Lower lobe of right lung (tissue), 2 donors: ENCODE results near the gene C16orf78. TPM values are rescaled to one million over a fixed set of nuclear protein-coding genes. Genes with fewer than 3 reads are reported as not detected.

Experiments used
- ATAC-seq, 2 donors: fragments of 200-7000 bp; cut with Tn5 transposase; one replicate each; pipeline ENCODE4 v1.9.1; 2020 to 2022; ENCODE audit warnings: mild to moderate bottlenecking in 2 of 2, moderate library complexity in 2 of 2
- DNase-seq: peaks from one replicate; pipeline ENCODE4 v3.0.0-alpha.2; 2020
- H3K27ac ChIP-seq: fragments of 200-600 bp; one replicate; pipeline ENCODE4 v1.8.0; 2022
- H3K27me3 ChIP-seq: fragments of 200-600 bp; one replicate; pipeline ENCODE4 v1.8.0; 2022; ENCODE audit warnings: low read depth
- H3K36me3 ChIP-seq: fragments of 200-600 bp; one replicate; pipeline ENCODE4 v1.8.0; 2022; ENCODE audit warnings: mild to moderate bottlenecking
- H3K4me1 ChIP-seq: fragments of 200-600 bp; one replicate; pipeline ENCODE4 v1.8.0; 2022
- H3K4me3 ChIP-seq: fragments of 200-600 bp; one replicate; pipeline ENCODE4 v1.8.0; 2022; ENCODE audit warnings: mild to moderate bottlenecking
- H3K9me3 ChIP-seq: fragments of 200-600 bp; one replicate; pipeline ENCODE4 v1.8.0; 2022
- CTCF ChIP-seq: fragments of 200-600 bp; IDR thresholded peaks from one replicate; pipeline ENCODE4 v1.8.0; 2022; ENCODE audit warnings: antibody characterized with exemption, mild to moderate bottlenecking
- intact Hi-C: fragments of 100-400 bp; cut with DNase I; formaldehyde crosslinking; loops from one replicate; pipeline ENCODE4 v1.11.0; 2022
- total RNA-seq: library from RNA; stranded (reverse); fragmentation: NEBNext Ultra II Directional; extraction: Animal tissue kit (Norgen Biotek cat#: 25700); gene quantifications from one replicate; pipeline ENCODE4 v1.2.1, GENCODE V29; 2021
- donor health status: DM: no; HTN: yes; CAD: no; lungs with severe emphysema.

Gene C16orf78
- total RNA-seq, 1 donor from 2014 or later: not detected

- intact Hi-C loops: no loop called here
- no peak overlapping the region for H3K4me3 ChIP-seq
- no peaks in the 10 kb centered on the region for H3K4me1 ChIP-seq
- DNase-seq: no peak
- H3K36me3 ChIP-seq: no peaks in the 10 kb centered on the region
- ATAC-seq: peak in 1 of 2 donors; percentile 15
- H3K27me3 ChIP-seq: no peaks in the 10 kb centered on the region
- TF ChIP-seq CTCF: no peak
- no peaks in the 10 kb centered on the region for H3K9me3 ChIP-seq
- H3K27ac ChIP-seq: no peak overlapping the region
Measured at GRCh38 chr16:49377196-49377755, 3.7 kb downstream of the C16orf78 start.

GRCh38 chr16:49378238-49378637 lies 4.6 kb downstream of the C16orf78 start:
- no peaks in the 10 kb centered on the region for H3K27me3 ChIP-seq
- H3K9me3 ChIP-seq: no peaks in the 10 kb centered on the region
- H3K36me3 ChIP-seq: no peaks in the 10 kb centered on the region
- H3K27ac ChIP-seq: no peak overlapping the region
- intact Hi-C loops: no loop called here
- ATAC-seq (no peak), DNase-seq (no peak)
- TF ChIP-seq CTCF: no peak
- no peak overlapping the region for H3K4me3 ChIP-seq
- H3K4me1 ChIP-seq: no peaks in the 10 kb centered on the region

- Histone ChIP-seq H3K27me3 (no peaks in the 10 kb centered on the region), H3K36me3 (no peaks in the 10 kb centered on the region), H3K27ac (no peak overlapping the region), H3K4me3 (no peak overlapping the region), H3K4me1 (no peaks in the 10 kb centered on the region), H3K9me3 (peaks cover under 1% of the 10 kb centered on the region)
- no peak for DNase-seq
- ATAC-seq: no peak
- intact Hi-C loops: no loop called here
- no peak for TF ChIP-seq CTCF
Measured at GRCh38 chr16:49378816-49379215, 5.2 kb downstream of the C16orf78 start.

- H3K27me3 ChIP-seq: no peaks in the 10 kb centered on the region
- H3K9me3 ChIP-seq: peaks cover 5% of the 10 kb centered on the region
- TF ChIP-seq CTCF: no peak
- intact Hi-C loops: no loop called here
- DNase-seq (no peak), ATAC-seq (no peak)
- H3K27ac ChIP-seq: no peak overlapping the region
- H3K36me3 ChIP-seq: no peaks in the 10 kb centered on the region
- no peak overlapping the region for H3K4me3 ChIP-seq
- no peaks in the 10 kb centered on the region for H3K4me1 ChIP-seq
Measured at GRCh38 chr16:49382916-49383315, 9.3 kb downstream of the C16orf78 start.

GRCh38 chr16:49395021-49395420 lies 21.4 kb downstream of the C16orf78 start:
- H3K4me1 ChIP-seq: no peaks in the 10 kb centered on the region
- H3K27ac ChIP-seq: no peak overlapping the region
- intact Hi-C loops: no loop called here
- TF ChIP-seq CTCF: no peak
- no peaks in the 10 kb centered on the region for H3K27me3 ChIP-seq
- ATAC-seq (no peak), DNase-seq (no peak)
- no peaks in the 10 kb centered on the region for H3K9me3 ChIP-seq
- H3K36me3 ChIP-seq: no peaks in the 10 kb centered on the region
- no peak overlapping the region for H3K4me3 ChIP-seq
